GM12892 (cell line): ENCODE results near the gene ANKRD44.

Source experiments
- POLR2A ChIP-seq: IDR thresholded peaks from 2 replicates; pipeline ENCODE4 v1.6.1; 2011; ENCODE audit warnings: low read depth, low read length, control low read depth
- POLR2AphosphoS5 ChIP-seq: IDR thresholded peaks from 2 replicates; pipeline ENCODE4 v1.6.1; 2011; ENCODE audit warnings: low read depth, low read length, control low read depth

DNA sequence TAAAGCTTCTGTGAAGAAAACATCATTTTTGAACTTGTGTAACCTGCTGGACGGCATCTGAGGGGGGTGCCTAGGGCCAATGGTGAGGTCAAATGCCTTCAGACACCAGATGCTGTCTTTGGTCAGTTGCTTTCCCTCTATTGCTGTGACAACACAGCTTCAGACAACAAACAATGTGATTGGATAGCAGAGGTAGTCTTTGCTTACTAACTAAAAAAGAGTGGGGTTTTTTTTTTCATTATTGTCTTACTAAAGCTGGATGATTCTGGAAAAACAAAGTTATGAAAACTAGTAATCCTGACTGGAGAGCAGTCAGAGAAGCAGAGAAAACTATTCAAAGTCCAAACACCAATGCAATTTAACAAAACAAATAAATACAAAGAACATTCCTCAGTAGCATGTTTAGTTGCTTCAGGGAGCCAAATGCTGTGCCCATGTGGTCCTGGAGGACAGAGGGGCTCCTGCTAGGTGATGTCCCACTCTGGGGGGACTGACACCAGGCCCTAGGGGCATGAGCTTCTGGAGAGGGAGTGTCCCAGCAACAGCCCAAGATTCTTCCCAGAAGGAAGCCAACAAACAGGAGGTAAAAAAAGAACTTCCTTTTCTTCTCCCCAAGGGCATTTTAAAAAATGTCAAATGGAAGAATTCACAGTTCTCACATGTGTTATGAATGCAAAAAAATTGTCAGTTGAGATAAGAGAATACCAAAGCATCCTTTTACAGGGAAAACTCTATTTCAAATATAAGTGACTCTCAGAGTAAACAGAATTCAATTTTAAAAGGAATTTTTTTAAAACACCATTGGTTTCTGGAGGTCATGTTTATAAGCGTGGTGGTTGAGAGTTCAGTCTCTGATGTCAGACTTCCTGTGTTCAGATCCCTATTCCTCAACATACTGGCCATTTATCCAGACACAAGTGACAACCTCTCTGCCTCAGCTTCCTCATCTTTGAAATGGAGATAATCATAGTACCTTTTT, 203.0 kb downstream of the ANKRD44 start:
- TF ChIP-seq POLR2A (no peak), POLR2AphosphoS5 (no peak)
